Colon (tissue), 2 donors: ENCODE measurements around the gene RALA.

Experiments used
- FAIRE-seq: peaks from 2 replicates; lab custom pipeline; 2012; peaks lifted over from hg19 to GRCh38; lab: Jason Lieb, UNC
- donor health status: control.
- donor health status: control.

Gene RALA

DNA sequence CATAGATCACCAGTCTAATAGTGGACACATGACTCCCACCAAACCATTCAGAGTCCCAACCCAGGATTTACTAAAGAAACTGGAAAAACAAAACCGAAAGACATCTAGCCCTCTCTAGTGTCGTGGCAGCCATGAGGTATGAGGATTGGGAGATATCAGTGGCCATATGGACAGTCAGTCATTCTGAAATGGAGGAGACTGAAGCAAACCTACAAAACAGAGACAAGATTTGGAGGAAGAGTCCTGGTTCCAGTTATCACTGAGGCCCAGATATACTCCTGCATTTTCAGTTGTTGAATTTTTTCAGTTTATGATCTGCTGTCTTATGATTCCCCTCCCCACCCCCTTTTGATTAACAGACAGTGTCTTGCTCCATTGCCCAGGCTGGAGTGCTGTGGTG is 9.1 kb upstream of the RALA start:
- FAIRE-seq: no peak

DNA sequence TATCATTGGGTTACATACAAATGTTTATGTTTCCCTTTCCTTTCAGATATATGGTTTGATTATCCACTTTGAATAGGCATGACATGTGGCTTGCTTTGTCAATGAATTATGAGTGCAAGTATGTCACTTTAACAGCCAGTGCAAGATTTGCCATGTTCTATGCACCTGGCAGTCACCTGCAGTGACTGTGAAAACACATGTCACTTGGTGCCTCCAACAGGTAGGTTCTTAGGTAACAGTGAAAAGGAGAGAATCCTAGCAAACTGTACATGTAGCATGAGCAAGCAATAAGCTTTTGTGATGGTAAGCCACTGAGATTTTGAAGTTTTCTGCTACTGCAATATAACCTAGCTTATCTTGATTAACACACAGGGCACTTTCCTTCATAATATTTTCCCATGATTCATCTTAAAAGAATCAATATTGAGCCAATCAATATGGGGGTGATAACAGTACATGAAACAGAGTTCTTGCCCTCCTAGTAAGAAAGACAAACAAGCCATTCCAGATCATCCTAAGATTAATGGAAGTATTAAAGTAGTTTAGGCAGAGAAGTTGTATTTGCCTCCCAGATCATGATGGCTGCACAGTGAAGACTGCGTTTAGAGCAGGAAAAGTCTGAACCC is 7.9 kb upstream of the RALA start:
- no peak for FAIRE-seq

DNA sequence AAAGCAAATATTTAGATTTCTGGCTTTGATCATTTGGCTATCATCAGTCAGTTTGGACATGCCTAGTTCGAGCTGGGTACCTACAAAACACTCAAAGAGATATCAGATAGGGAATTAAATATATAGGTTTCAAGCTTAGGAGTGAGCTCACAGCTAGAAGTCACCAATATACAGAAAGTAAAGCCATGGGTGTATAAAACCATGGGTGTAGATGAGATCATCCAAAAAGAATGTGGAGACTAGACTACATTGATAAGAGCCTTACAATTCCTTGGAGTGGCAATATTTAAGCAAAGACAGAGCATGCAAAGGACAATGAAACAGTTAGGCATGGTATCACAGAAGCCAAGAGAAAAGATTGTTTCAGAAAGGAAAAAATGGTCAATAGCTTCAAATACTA is 7.2 kb upstream of the RALA start:
- no peak for FAIRE-seq

DNA sequence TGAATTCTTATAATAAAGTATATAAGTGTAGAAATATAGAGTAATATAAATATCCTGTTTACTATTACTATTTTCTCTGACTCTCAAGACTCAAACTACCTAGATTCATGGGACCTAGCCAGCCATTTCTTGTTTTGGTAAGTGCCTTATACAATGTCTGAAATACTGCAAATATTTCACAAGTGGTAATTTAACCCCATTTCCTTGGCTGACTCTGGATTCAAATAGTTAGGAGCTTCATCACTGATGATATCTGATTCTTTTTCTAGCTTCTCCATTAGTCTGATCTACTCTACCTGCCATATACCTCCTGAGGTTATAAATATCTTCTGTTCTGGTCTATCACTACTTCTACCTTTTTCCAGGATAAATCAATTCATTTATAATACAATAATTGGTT is 6.4 kb upstream of the RALA start:
- no peak for FAIRE-seq

DNA sequence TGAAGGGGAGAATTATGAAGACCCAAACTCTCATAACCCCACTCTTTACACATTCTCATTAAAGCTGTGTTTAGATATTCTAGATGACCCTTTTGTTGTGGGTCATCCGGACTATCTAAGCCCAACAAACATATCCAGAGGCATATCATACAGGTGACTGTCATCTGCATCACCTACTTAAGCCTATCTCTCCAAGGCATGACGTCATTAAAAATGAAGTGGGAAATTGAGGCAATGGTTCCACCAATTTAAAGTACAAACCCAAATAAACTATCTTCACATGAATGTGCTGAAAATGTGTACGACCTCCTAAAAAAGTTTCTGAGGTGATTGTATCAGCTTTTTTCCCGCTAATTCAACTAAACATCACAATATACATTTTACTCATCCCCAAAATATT is 4.5 kb upstream of the RALA start:
- FAIRE-seq: no peak

DNA sequence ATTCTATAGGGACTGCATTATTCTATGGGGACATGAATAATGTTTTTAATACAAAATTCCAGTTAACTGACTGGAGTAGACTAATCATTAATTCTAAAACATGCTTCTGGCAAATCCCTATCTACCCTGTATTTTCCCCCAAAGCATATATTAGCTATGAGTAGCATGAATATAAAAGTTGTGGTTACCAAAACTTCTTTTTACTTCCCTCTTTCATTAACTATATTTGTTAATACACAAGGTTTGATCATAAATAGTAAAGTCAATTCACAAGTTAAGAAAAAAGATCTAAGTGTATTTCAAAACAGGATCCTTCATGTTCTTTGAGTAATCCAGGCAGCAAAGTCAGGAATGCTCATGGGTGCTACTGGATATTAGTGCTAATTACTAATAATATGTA is 2.9 kb upstream of the RALA start:
- no peak for FAIRE-seq

DNA sequence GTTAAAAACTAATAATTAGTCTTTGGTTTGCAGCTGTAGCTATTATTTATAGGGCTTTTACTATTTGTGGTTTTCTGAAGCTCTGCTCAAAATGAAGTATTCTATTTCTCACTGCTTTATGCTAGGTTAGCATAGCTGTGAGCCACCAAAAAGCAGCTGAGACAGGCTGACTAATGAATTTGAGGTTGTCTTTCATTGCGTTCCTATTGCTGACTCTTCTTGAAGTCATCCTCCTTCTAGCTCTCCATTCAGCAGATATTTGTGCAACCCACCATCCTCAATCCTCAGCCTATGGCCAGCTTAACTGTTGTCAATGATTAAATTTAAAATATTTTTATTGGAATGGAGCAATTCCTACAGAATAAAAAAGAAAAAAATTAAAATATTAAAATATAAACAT is 2.1 kb upstream of the RALA start:
- no peak for FAIRE-seq

DNA sequence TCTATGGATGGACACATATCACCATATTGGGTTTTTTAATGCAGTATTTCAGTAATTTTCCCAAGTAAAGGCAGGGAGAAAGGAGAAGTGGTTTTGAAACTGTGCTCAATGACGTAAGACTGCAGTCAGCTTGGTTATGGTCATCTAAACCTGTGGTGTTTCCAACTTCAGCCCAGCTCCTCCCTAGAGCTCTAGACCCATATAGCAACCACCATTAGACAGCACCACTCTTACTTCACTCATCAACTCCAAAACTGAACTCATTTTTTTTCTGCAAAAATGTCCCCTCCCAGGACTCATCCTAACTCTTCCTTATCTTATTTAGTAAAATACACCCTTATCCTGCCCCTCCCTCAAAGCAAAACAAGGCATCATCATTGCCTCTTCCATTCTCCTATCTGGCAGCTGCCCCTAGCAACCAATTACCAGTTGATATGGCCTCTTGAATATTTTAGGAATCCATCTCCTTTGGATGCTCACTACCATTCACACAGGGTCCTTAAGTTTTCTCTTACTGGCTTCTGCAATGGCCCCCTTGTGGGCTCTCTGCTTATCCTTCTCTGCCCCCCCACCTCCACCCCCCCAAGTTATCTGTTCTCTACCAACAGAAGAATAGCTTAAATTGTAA is 1.5 kb upstream of the RALA start:
- no peak for FAIRE-seq

DNA sequence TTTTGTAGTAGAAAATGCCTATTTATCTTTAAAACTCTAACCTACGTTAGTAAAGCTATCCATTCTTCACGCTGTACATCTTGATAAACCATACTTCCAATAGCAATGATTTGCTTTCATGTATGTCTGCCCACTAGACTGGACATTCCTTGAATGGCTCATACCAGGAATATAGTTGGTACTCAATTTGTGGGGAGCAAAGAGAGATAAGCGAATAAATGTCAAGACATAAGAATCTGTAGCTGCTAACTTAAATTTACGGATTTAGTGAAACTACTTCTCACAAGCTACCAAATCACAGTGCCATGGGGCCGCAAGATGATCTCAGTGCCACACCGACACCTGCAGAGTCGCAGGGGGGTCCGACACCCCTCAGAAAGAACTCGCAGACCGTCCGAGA is 763 bp upstream of the RALA start:
- FAIRE-seq: no peak

DNA sequence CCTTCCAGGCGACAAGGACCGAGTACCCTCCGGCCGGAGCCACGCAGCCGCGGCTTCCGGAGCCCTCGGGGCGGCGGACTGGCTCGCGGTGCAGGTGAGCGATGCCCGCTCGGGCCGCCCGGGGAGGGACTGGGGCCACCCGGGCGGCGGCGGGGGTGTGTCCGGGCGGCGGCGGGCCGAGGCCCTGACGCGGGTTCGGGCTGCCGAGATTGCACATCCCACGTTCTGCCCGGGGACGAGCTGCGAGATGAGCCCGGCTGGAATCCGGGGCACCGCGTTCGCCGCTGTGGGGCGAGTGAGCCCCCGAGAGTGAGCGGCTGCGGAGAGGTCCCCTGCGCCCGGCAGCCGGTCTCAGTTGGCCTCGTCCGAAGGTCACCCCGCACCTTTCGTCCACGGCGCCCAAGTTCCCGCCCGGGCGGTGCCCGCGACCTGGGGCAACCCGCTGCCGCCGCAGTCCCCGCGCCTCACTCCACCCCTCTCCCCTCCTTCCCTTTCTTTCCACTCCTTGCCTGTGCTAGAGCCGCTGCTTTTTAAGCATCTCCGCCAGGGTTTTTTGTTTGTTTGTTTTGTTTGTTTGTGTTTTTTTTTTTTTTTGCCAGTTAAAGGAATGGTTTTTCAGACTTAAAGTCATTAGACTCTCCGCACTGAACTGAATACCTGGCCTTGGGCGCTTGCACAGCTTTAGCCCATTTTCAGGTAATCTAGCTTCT is 515 bp downstream of the RALA start:
- FAIRE-seq: no peak

DNA sequence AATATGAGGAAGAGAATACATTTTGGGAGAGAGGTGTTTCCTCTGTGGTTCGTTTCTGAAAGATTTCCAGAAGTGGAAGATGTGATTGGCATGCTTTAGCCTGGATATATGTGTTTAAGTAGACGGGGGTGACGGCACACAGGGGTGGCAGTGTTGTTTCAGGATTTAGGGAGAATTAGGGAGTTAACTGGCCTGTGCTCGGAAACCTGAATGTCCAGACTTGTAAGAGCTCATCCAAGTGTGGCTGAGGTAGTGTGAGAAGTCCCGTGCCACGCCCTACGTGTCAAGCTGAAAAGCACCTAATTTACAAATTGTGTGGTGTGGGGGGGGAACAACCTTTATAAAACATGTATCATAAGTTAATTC is 1.1 kb downstream of the RALA start:
- FAIRE-seq: no peak

DNA sequence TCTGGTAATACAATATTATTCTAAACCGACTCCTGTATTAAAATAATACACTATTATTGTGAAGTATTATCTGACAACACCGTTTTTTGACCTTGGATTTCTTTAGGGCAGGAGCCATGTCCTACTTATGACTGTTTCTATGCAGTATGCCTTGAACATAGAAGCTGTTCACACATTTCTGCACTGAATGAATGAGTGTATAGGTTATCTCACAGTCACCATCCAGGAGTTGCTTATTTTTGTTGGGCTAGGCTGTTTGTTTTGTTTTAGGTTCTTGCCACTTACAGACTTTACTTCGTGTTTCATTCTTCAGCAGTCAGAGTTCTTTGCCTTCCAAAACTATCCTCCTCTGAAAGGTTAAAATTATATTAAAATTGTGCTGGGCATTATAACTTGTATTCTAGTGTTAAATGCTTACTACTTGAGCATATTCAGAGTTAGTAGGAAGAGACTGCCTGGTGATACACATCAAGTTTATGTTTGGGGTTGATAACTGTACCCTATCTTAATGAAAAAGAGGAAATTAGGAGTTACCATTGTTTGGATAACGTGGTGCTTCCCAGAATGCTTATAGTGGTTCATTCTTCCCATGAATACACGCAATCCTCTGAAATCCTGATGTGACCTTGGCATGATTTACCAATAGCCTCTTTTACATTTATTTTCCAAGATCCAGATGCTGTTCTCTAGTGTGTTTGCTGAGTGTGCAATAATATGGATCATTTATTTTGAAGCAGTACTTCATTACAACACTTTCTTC is 1.7 kb downstream of the RALA start:
- FAIRE-seq: no peak

DNA sequence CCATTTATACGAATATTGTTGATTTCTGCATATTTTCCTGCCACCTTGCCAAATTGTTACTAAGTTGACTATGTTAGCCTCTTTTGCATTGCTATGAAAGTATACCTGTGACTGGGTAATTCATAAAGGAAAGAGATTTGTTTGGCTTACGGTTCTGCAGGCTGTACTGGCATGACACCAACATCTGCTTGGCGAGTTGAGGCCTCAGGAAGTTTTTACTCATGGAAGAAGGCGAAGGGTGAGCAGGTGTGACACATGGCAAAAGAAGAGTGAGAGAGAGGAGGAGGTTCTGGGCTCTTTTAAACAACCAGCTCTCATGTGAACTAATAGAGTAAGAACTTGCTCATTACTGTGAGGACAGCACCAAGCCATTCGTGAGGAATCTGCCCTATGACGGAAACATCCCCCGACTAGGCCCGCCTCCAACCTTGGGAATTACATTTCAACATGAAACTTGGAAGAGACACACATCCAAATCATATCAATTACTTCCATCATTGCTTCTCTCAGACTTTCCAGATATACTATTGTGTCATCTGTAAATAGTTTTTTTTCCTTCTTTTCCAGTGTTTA is 8.4 kb downstream of the RALA start:
- FAIRE-seq: no peak

DNA sequence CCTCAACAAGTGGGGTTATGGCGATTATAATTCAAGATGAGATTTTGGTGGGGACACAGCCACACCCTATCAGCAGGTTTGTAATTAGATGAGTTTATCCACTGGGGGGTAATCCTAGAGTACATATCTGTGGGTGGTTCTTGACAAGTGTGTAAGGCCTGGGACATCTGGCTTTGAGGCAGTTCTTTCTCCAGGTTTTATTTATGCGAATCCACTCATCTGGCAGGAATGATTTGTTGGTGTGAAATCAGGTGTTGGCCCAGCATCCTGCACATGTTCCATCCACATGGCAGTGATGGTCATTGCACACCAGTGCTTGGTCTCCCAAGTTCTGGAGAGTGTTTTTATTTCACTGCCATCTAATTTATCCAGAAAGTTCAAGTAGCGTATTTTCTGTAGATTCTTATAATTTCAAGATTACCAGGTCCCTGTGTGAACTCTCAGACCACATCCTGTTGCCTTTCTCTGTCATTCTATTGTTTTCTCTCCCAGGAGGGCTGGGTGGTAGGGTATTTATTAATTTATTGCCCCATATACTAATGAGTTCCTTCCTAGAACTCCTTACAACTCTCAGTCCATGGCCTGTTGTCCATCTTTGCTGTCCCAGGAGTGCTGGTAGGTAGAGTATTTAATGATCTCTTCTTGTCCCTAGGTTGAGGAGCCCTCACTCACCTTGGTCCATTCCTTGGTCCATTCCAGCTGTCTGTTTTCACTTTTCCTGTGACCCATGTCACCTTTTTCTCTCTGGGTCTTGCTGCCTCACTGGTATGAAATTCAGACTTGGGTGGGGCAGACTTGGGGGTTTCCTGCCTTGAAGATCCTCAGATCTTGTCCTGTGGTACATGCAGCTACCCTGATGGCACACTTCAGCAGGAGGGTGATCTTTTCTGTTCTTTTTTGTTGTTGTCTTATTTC is 10.4 kb downstream of the RALA start:
- no peak for FAIRE-seq

DNA sequence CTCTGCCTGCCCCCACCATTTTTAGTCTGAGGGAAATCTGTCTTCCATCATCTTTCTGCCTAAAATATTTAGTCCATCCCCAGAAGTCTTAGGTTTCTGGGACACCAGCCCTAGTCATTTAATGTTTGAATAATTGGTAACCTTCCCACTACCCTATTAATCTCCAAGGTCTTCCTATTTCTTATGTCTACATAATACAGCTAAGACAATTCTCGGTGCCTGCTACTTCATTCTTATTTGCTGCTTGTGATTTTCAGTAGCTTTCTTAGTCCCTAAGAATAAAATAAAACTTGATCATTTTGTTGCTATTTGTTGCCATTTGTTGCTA is 11.1 kb downstream of the RALA start:
- FAIRE-seq: no peak

DNA sequence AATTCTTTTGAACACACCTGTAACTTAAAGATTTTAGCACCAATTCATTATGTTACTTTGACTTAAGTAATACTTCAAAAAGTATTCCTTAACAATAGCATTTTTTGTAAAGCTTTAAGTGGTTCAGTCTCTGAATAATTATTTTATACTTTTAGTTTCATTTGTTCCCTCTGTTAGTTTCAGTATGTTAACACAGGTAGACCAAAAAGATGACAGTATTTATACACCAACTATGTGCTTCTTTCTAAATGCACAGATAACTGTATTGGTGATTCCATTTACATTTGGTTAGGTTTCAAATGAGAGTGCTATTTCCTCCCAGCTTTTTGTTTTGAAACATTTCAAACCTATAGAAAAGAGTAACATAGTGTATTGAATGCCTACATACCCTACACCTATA is 14.0 kb downstream of the RALA start:
- FAIRE-seq: no peak

DNA sequence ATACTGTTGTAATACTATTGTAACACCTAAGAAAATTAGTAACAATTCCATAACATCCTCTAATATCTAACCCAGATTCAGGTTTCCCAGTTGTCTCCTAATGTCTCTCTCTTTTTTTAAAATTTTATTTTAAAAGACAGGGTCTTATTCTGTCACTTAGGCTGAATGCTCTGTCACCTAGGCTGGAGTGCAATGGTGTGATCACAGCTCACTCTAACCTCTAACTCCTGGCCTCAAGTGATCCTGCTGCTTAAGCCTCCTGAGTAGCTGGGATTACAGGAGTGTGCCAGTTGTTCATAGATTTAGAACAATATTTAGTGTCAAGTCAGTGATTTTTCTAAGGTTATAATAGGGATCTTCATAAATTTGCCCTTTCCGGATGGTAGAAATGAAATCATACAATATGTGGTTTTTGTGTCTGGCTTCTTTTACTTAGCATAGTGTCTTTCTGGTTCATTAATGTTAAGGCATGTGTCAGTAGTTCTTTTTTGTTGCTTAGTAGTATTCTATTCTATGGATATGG is 14.7 kb downstream of the RALA start:
- FAIRE-seq: no peak

DNA sequence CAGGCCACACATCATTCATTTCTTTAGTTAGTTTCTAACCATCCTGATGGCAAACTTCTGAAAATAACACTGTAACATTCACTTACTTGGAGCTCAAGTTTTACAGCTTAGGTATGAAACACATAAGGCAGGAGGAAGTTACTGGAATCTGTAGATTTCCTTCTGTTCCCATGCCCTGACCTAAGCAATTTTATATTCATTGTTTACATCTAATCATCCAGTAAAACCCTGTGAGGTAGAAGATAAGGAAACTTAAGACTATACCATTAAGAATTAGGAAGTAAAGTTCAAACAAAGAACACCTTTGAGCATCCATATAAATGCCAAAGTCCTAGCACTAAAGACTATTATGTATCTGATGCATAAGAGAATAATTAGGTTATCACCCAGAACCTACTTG is 19.5 kb downstream of the RALA start:
- no peak for FAIRE-seq

DNA sequence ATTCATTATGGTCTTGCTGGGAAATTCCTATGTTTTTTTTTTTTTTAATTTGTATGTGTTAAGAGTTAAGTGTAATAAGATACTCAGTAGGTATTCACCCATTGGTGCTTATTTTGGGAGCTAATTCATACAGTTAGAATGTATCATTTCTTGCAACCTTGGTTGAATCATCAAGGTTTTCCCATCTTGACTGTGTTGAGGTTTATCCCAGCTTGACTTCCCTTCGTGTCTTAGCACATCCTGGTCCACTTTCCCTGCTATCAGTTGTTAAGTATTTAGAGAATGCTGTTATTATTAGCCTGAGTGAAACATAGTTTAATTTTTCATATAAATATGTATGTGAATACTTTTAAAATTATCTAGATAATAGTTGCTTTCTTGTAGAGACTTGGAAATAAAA is 20.8 kb downstream of the RALA start:
- FAIRE-seq: no peak

DNA sequence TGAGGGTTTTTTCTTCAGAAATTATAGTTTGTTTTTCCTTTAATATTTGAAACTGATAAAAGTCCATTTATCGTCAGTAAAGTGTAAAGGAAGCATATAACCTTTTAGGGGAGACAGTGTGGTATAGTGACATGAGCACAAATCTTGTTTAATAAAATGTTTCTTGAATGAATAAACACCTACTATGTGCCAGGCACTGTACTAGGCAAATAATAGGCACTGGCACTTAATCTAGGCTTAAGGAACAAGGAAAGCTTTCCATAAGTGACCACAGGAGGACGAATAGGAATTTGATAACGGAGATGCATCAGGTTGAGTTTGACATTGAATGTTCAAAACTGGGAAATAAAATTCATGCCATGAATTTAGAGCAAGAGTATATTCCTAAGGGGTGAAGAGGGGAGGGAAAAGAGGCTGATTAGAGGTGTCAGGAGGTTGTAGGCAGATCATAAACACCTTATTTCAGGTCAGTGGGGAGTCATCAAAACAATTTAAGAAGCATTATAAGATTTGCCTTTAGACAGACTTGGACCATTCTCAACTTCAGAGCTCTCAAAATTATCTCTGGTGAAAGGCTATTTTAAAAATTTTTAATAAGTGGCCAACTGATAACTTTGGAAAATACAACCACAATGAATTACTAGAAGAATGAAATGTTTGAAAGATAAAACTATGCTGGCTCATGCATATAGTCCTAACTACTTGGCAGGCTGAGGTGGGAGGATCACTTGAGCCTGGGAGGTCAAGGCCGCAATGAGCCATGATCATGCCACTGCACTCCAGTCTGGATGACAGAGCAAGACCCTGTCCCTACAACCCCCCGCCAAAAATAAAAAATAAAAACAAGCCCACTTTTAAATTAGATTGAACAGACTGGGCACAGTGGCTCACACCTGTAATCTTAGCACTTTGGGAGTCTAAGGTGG is 22.4 kb downstream of the RALA start:
- no peak for FAIRE-seq

DNA sequence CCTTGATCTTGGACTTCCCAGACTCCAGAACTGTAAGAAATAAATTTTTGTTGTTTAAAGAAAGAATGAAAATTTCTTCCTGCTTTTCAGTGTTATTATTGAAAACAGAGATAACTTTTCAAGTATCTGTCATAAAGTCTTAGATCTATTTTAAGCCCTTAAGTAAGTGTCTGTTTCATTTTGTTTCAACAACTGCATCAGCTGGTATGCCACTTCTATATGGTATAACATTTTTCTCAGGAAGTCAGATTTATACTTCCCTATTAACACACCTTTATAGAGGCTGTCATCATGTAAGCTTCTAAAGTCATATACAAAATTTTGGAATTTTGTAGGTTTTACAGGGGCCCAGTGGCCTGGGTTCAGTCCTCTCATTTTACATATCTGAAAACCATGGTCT is 24.4 kb downstream of the RALA start:
- no peak for FAIRE-seq
